NCI-H128 (cell line): Measurements from ENCODE around the gene MSRB2.
"Not testable (repeated sequence)": the region's sequence is repeated elsewhere in the genome, so short reads cannot be mapped to it uniquely, and the experiment has no call there.

Experiments
- DNase-seq: peaks from one replicate; lab custom pipeline; 2025; ENCODE audit not compliant: unreplicated experiment; lab: John Stamatoyannopoulos, UW

MSRB2 gene

GRCh38 chr10:23070092-23070912 lies 25.1 kb upstream of the MSRB2 start:
- not testable (repeated sequence) for DNase-seq

- peak; percentile 22 for DNase-seq
These were observed 24.5 kb upstream of the MSRB2 start for GRCh38 chr10:23070913-23071218.

GRCh38 chr10:23072593-23072992 lies 22.8 kb upstream of the MSRB2 start:
- not testable (repeated sequence) for DNase-seq

- no peak for DNase-seq
These were observed 21.9 kb upstream of the MSRB2 start for GRCh38 chr10:23073527-23073926.

- DNase-seq, result no peak
These were observed 19.7 kb upstream of the MSRB2 start for GRCh38 chr10:23075672-23076071.

- no peak for DNase-seq
These were observed 17.3 kb upstream of the MSRB2 start for GRCh38 chr10:23078114-23078513.

GRCh38 chr10:23079700-23080099 lies 15.7 kb upstream of the MSRB2 start:
- no peak for DNase-seq

- no peak for DNase-seq
These were observed 15.1 kb upstream of the MSRB2 start for GRCh38 chr10:23080262-23080661.

GRCh38 chr10:23081221-23081750 lies 14.1 kb upstream of the MSRB2 start:
- no peak for DNase-seq

GRCh38 chr10:23081891-23082290 lies 13.5 kb upstream of the MSRB2 start:
- DNase-seq, result no peak

- no peak for DNase-seq
These were observed 6.8 kb upstream of the MSRB2 start for GRCh38 chr10:23088609-23089008.

GRCh38 chr10:23094786-23095403 lies 484 bp upstream of the MSRB2 start:
- DNase-seq, result no peak

- DNase-seq, result no peak
These were observed 805 bp downstream of the MSRB2 start for GRCh38 chr10:23095966-23096801.

- DNase-seq, result peak; percentile 29
These were observed 1.6 kb downstream of the MSRB2 start for GRCh38 chr10:23096802-23097549.

GRCh38 chr10:23099079-23099478 lies 3.7 kb downstream of the MSRB2 start:
- DNase-seq, result no peak

GRCh38 chr10:23099816-23100215 lies 4.4 kb downstream of the MSRB2 start:
- no peak for DNase-seq

- DNase-seq, result no peak
These were observed 5.1 kb downstream of the MSRB2 start for GRCh38 chr10:23100331-23101030.

- peak; percentile 16 for DNase-seq
These were observed 11.1 kb downstream of the MSRB2 start for GRCh38 chr10:23106331-23107072.

- DNase-seq, result no peak
These were observed 15.5 kb downstream of the MSRB2 start for GRCh38 chr10:23110722-23111516.
